Thoracic aorta (tissue), 2 donors: ENCODE data around the gene FAM117A. TPM values are rescaled to one million over a fixed set of nuclear protein-coding genes. Genes with fewer than 3 reads are reported as not detected.

Experiments
- ATAC-seq: fragments of 150-250 bp; one replicate; pipeline ENCODE4 v1.8.0; 2017; ENCODE audit warnings: low read depth; ENCODE audit not compliant: insufficient number of reproducible peaks, low FRiP score
- DNase-seq: peaks from one replicate; pipeline ENCODE4 v3.0.0-alpha.2; 2020; ENCODE audit warnings: low spot score
- H3K27ac ChIP-seq, 2 donors: fragments of 200-600 bp; sonication (generic); 1 replicate in 1 of 2; 2 replicates in 1 of 2; pipeline ENCODE4 v1.5.1; 2016; ENCODE audit warnings: mild to moderate bottlenecking in 2 of 2, moderate library complexity in 2 of 2
- H3K27me3 ChIP-seq: fragments of 200-600 bp; sonication (generic); replicated peaks from 2 replicates; pipeline ENCODE4 v1.6.0; 2016; ENCODE audit warnings: mild to moderate bottlenecking; ENCODE audit not compliant: insufficient read depth
- H3K36me3 ChIP-seq: fragments of 200-600 bp; sonication (generic); one replicate; pipeline ENCODE4 v1.5.1; 2016
- H3K4me1 ChIP-seq, 2 donors: fragments of 200-600 bp; sonication (generic); 1 replicate in 1 of 2; 2 replicates in 1 of 2; pipeline versions ENCODE4 v1.5.1 to v1.6.0; 2016; ENCODE audit warnings: low read depth in 2 of 2, mild to moderate bottlenecking in 1 of 2; ENCODE audit not compliant: control insufficient read depth in 1 of 2
- H3K4me3 ChIP-seq: fragments of 200-600 bp; sonication (generic); 2 replicates; pipeline ENCODE4 v1.5.1; 2016; ENCODE audit warnings: mild to moderate bottlenecking
- H3K9me3 ChIP-seq: fragments of 200-600 bp; sonication (generic); 2 replicates; pipeline ENCODE4 v1.5.1; 2016
- total RNA-seq, 2 donors: library from RNA; depleted of rRNA; stranded (reverse); fragments of >200 nt; gene quantifications; one replicate each; pipeline versions ENCODE4 v1.1.0 to v1.2.3, GENCODE V29; 2016
- TF ChIP-seq, protein P1 (sequence below): fragments of 200-600 bp; sonication (generic); IDR thresholded peaks from one replicate; pipeline ENCODE4 v1.5.1; 2019; ENCODE audit warnings: antibody characterized with exemption

Gene FAM117A
- total RNA-seq, 2 donors from 2014 or later = 12.1 to 23.7 TPM

DNA sequence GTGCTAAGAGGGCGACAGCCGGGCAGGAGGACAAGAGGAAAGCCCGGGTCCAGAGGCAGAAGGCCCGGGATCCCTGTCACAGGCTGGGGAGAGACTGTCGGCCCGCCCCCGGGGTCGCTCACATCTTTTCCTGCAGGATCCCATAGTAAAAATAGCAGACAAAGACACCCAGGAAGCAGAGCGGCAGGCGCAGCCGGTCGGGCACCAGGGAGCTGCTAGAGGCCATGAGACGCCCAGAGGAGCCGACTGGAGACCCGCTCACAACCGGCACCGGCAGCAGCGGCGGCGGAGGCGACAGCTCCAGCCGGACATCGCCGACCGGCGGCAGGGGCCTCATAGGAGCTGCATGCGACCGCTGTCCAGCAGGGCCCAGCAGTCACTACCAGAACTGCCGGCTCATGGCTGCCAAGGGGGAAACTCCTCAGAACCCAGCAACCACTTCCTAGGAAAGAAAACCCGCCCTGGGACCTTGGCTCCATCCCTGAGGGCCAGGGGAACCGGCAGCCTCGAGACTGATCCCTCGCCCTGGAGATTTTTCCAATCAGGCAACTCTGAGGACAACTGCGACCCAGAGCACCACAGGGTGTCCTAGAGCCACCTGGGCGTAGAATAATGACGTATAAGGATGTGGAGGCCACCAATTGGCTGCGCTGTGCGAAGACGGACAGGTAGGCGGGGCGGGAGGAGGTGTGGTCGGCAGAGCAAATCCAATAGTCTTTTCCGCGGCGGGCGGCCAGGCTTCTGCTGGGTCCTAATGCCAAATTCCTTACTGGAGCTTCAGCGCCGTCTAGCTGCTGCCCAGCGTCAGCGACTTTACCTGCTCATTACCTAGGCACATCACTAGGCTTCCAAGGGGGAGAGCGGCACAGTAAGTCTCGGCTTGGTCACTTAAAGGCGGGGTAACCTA, 56.1 kb downstream of the FAM117A start, which contains the start of gene SLC35B1:
SLC35B1 (minus strand) TSS at position 357 of the 907 bp plus-strand sequence; CDS start at position 226, 131 bp downstream.
- Histone ChIP-seq H3K27ac (peak within 1 kb of the TSS; percentile 92 to 95), H3K27me3 (no peaks in the 10 kb centered on the region), H3K36me3 (peaks cover 45% of the 10 kb centered on the region), H3K9me3 (no peaks in the 10 kb centered on the region), H3K4me1 (peaks cover 16 to 19% of the 10 kb centered on the region in 2 donors), H3K4me3 (peak within 1 kb of the TSS; percentile 89)
- ATAC-seq (peak; percentile 99), DNase-seq (peak; percentile 98)
- TF ChIP-seq, protein P1, sequence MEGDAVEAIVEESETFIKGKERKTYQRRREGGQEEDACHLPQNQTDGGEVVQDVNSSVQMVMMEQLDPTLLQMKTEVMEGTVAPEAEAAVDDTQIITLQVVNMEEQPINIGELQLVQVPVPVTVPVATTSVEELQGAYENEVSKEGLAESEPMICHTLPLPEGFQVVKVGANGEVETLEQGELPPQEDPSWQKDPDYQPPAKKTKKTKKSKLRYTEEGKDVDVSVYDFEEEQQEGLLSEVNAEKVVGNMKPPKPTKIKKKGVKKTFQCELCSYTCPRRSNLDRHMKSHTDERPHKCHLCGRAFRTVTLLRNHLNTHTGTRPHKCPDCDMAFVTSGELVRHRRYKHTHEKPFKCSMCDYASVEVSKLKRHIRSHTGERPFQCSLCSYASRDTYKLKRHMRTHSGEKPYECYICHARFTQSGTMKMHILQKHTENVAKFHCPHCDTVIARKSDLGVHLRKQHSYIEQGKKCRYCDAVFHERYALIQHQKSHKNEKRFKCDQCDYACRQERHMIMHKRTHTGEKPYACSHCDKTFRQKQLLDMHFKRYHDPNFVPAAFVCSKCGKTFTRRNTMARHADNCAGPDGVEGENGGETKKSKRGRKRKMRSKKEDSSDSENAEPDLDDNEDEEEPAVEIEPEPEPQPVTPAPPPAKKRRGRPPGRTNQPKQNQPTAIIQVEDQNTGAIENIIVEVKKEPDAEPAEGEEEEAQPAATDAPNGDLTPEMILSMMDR = peak; percentile 59

GRCh38 chr17:49707246-49707607, 56.7 kb downstream of the FAM117A start:
- Histone ChIP-seq H3K27me3 (no peaks in the 10 kb centered on the region), H3K27ac (peak overlapping the region; percentile 92 to 95), H3K36me3 (peaks cover 48% of the 10 kb centered on the region), H3K4me1 (peaks cover 16 to 19% of the 10 kb centered on the region in 2 donors), H3K9me3 (no peaks in the 10 kb centered on the region), H3K4me3 (peak overlapping the region; percentile 89)
- TF ChIP-seq, protein P1 = no peak
- ATAC-seq (no peak), DNase-seq (no peak)

GRCh38 chr17:49705254-49705653, 58.7 kb downstream of the FAM117A start:
- Histone ChIP-seq H3K4me1 (peaks cover 16 to 19% of the 10 kb centered on the region in 2 donors), H3K27ac (no peak overlapping the region), H3K36me3 (peaks cover 39% of the 10 kb centered on the region), H3K9me3 (no peaks in the 10 kb centered on the region), H3K4me3 (no peak overlapping the region), H3K27me3 (no peaks in the 10 kb centered on the region)
- no peak for ATAC-seq
- TF ChIP-seq, protein P1 = no peak
- DNase-seq = no peak

DNA sequence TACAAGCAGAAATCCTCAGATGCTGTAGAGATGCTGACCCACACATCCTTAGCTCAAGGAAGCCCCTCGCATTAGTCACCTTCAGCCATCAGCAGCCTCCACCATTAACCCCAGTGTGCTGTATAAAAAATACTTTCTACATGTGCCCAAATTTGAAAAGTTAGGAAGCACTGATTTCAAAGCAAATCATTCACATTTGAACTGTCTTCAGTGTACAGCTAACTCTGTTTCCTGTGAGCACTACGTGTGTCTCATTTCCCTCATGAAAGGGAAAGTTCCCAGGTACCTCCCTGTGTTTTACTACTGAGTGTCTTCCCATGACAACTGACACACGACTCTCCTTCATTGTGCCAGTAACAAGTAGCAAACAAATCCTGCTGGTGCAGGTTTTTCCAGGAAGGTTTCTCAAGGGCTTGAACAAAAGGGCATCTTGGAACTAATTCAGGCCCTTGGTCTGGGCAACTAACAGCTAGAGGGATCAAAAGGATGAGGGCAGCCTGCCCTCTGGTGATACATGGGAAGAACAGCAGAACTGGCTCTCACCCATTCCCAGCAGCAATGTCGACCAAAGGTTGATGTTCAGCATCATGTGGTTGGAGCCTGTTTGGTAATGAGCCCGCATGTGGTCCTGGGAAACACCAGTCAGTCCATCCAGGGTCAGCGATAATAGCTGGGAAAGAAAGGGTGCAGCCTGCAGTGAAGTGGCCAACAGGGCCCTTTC, 60.2 kb downstream of the FAM117A start:
- no peak for DNase-seq
- ATAC-seq = no peak
- H3K36me3 ChIP-seq = peaks cover 39% of the 10 kb centered on the region
- H3K4me1 ChIP-seq = peaks cover 14 to 19% of the 10 kb centered on the region in 2 donors
- H3K27ac ChIP-seq = no peak overlapping the region
- H3K27me3 ChIP-seq = no peaks in the 10 kb centered on the region
- TF ChIP-seq, protein P1 = peak; percentile 36
- no peaks in the 10 kb centered on the region for H3K9me3 ChIP-seq
- H3K4me3 ChIP-seq = no peak overlapping the region

- Histone ChIP-seq H3K4me1 (peaks cover 0 to 16% of the 10 kb centered on the region in 2 donors), H3K27me3 (no peaks in the 10 kb centered on the region), H3K36me3 (peaks cover 39% of the 10 kb centered on the region), H3K27ac (no peak overlapping the region), H3K9me3 (no peaks in the 10 kb centered on the region), H3K4me3 (no peak overlapping the region)
- TF ChIP-seq, protein P1 = no peak
- DNase-seq (no peak), ATAC-seq (no peak)
Observed at GRCh38 chr17:49700960-49701359, 63.0 kb downstream of the FAM117A start.
